GM18508 (cell line): ENCODE measurements around the gene IQUB.
"Not testable (repeated sequence)": the region's sequence is repeated elsewhere in the genome, so short reads cannot be mapped to it uniquely, and the experiment has no call there.

Source experiments
- ATAC-seq: cut with Tn5 transposase; IDR thresholded peaks from one replicate; pipeline ENCODE4 v1.9.1; 2021; ENCODE audit warnings: moderate number of reproducible peaks; ENCODE audit not compliant: insufficient read depth, unreplicated experiment

The IQUB gene

DNA sequence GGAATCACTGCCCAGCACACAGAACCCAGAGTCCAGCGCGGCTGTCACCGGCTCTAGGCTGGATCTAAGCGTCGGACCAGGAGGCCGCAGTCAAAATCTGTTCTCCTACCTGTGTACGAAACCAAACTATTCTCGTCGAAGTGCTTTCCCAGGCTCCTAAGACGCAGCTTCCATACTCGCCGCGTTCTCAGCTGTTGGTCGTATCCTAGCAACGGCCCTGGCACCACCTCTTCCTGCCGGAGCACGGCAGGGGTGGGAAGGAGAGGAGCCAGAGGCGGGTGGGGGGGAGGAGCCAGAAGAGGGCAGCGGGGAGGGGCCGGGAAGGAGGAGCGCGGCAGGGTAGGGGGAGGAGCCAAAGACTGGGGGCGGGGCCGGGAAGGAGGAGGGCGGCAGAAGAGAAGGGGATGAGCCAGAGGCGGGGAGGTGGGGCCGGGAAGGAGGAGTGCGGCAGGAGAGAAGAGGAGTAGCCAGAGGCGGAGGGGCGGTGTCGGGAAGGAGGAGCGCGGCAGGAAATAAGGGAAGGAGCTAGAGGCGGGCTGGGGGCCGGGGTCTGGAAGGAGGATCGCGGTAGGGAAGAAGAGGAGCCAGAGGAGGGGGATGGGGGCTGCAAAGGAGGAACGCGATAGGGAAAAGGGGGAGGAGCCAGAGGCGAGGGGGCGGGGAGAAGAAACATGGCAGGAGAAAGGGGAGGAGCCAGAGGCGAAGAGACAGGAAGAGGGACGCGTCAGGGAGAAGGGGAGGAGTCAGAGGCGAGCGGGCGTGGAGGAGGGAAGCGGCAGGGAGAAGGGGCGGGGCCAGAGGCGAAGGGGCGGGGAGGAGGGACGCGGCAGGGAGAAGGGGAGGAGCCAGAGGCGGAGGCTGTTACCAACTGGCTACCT lies at the start of gene IQUB:
Gene IQUB, minus strand, starts transcription at position 213 of the 878 bp plus-strand sequence. CDS start 22,255 bp downstream, outside the sequence.
- ATAC-seq = peak; percentile 43

DNA sequence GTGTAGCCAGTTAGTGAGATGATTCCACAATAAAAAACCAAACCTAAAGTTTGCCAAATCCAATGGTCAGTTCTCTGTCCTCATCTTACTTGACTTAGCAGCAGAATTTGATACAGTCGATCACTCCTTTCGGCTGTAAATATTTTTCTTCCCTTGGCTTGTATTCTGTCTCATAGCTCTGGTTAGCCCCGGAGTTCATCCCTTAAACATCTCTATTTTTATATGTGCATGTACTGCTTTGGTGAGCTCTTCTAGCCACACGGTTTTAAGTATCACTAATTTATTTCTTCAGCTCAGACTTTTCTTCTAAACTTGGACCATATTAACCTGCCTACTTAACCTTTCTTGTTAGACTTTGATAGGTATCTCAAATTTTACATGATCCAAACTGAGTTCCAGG lies 49.4 kb upstream of the IQUB start:
- no peak for ATAC-seq

DNA sequence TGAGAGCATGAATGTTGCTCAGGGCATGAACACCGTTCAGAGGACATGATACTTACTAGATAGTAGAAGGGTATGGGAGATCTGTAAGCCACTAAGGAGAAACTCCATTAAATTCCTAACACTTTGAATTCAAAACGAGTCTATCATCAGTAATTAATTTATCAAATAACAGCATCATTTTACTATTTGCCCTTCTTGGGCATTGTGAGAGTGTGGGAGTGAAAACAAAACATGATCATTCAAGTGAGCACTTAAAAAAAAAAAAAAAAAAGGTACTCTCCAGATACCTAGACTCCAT lies 46.7 kb upstream of the IQUB start:
- no peak for ATAC-seq

DNA sequence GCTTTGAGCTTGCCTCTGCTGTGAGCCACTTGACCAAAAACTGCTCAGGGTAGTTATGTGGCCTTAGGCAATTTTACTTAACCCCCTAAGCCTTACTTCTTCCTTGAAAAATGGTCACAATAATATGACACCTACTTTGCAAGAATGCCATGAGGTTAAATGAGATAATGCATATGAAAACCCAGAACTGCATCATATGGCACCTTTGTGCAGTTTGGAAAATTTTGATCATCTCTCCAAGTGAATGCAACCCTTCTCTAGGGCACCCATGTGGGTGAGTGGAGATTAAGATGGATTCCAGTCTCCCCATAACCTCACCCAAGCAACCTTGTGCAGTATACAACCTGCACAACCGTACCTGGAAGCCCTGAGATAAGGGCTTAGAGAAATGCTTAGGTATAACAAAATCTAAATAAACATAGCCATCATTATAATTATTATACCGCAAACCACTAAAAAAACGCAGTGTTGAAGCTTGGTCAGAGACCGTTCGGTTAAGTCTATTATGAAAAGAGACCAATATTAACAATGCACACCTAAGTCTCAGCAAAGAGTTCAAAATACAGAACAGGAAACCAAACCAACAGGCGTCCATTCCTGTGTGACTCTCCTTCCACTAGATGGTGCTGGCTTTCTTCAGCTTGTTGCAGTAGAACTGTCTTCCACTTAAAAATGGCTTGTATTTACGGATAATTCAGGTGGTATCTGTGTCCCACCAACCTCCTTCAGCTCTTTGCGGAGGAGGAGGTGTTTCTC lies 46.2 kb upstream of the IQUB start:
- peak; percentile 82 for ATAC-seq

DNA sequence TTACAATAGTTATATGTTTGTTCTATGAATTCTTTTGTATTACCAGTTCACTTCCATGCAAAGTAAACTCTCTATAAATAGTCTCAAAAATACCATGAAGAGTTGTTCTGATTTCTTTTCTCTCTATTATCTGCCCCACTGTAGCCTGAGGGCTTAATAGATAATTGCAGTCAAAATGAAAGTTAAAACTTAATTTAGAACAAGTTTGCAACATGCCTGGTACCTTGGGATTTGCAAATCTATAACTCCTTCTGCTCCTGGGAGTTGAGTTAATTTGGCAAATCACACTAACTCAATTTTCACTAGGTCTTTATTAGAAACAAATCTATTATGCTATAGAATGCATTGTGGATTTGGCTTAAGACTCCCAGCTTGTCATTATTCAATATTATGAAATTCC lies 45.0 kb upstream of the IQUB start:
- no peak for ATAC-seq

DNA sequence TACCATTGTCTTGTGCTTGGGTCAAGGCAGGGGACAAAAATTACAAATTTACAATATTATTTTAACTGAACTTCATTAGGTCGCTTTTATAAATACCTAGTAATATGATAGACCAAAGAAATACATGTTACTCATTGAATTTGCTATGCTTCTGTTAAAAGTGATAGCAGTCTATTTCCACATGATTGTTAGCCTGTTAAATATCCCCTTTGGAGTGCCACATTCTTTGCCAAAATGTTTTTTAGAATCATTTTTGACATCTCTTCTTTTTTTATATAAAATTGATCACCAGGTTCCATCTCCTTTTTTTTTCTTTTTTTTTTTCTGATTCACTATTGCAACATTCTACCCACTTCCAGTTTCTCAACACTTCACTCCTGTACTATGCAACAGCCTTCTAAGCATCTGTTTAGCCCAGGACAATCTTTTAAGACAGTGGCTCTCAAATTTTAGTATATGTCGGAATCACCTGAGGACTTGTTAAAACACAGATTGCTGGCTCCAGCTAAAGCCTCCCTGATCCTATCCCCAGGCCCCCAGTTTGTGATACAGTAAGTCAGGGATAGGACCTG lies 39.6 kb upstream of the IQUB start:
- ATAC-seq = no peak

DNA sequence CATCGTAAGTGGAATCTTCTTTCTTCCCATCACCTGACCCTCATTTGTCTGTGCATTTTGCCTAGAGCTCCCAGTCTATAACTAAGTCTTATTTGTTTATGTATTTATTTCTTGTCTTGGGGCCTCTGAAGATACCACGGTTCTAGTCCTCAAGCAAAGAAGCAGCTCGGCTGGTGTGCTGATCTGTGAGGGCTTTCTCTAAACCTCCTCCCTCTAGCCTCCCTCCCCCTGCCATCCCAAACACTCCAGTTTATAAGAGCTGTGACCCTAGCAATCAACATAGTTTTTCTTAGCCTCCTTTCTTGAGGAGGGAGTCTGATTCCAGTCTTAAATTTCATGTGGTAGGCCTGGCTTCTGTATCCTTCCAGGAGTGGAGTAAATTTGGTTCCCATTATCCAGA lies 38.9 kb upstream of the IQUB start:
- ATAC-seq = no peak

DNA sequence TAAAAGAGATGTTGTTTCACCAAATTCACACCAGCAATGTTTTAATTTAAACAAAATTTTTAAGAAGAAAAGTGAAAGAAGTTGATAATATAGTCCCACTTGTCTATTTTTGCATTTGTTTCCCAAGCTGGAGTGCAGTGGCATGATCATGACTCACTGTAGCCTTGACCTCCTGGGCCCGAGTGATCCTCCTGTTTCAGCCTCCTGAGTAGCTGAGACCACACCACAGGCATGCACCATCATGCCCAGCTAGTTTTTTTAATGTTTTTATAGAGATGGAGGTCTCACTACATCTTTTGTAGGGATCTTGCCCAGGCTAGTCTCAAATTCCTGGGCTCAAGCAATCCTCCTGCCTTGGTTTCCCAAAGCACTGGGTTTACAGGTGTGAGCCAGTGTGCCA lies 37.3 kb upstream of the IQUB start:
- ATAC-seq = no peak

DNA sequence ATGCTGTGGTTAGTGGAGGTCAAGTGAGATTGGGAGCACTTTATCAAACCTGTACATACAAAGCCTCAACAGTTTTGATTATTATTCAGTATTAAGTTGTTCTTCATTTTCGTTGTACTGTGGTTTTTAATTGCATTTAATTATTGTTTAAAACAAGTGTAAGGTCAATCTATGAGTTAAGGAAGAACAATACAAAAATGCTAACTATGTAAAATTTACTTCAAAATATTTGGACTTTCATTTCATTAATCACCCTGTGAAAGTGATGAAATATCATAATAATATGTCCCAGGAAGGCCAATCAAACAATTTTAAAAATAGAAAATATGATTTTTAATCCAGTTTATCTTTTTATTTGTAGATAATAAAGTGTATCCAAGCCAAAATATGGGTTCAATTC lies 36.8 kb upstream of the IQUB start:
- no peak for ATAC-seq

DNA sequence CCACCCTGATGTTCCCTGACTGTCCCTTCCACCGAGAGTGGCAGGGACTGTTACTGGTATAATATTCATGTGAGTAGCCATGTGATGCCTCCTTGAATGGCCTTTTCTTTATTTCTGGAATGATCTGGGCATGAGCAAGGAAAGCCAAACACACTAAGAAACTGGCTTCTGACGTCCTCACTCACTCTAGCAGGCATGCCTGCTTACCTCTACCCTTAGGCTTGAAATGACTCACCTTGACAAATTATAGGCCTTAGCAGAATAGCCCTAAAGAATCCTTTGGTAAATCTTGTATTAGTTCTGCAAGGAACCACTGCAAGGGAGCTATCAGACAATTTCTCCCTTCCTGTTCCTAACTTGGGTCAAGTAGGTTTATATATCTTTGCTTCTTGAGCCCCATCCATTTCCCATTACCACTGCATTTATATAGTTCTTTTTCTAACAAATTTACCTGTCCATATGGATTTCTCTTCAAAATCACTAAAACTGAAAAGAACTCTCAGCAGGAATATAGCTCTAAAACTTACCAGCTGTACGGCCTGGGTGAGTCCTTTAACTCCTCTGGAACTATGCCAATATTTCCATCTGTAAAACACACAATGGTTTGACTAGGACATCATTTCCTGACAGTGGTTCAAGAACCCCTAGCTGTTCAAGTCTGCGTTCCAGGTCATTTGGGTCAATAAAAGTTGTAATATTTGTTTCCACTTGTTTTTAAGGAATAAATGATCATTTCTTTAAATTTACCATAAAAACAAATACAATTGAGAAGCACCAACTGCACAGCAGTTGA lies 36.2 kb upstream of the IQUB start:
- ATAC-seq = no peak

DNA sequence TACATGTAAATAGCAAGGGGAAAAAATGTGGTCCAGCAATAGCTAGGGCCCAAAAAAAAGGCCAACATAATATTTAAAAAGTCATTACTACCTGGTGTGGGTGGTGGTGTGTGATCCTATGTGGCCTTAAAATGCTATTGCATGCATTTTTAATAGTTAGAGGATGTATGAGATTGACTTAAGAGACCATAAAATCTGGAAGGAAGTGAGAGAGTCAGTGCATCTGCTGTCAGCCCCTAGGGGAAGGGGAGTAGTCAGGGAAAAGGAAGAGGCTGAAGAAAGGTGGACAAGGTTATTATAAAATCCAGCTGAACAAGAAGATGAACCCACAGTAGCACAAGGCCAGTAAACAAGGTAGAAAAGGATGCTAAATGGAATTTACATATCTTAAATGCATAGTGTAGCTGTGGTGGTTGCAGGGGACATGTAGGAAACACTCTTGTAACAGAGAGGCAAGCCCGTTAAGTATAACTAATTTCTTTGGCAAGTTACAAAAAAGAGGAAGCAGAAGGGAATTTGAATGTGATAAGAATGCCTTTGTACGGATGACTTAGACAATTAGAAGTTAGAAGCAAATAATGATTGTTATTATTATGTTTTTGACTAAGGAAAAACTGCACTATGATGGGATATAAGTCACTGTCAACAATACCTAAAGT lies 35.1 kb upstream of the IQUB start:
- ATAC-seq = no peak

DNA sequence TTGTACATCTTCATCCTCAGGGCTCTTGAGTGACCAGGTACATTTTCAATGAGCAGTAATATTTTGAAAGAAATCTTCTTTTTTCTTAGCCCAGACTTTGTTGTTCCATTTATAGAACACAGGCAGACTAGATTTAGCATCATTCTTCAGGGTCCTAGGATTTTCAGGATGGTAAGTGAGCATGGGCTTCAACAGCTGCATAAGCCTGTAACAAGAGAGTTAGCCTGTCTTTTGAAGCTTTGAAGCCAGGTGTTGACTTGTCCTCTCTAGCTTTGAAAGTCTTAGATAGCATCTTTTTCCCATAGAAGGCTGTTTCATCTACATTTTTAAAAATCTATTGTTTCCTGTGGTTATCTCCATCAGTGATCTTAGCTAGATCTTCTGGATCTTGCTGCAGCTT lies 27.7 kb upstream of the IQUB start:
- no peak for ATAC-seq

DNA sequence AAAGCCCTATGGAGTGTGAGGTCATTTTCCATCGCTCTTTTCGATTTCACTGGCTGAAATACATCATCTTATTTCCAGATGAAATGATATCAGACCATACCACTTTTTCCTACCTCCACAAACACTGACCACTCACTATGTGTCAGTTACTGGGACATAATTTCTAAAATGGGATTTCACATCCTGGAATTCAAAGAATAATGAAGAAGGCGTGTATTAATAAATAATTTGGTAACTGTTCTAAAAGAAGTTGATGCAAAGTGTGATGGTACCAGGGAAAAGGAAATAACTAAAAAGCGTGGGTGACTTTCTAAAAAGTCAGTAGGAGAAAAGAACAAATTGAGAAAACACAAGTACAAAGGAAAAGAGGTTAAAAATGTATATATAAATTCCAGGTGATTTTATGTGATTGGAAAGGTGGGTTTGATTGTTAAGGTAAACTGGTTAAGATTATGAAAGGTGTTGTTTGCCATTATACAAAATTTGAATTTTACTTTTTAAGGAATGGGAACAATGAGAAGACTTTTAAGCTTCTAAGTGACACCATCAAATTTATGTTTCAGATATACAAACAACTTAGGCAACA lies 24.0 kb upstream of the IQUB start:
- no peak for ATAC-seq

DNA sequence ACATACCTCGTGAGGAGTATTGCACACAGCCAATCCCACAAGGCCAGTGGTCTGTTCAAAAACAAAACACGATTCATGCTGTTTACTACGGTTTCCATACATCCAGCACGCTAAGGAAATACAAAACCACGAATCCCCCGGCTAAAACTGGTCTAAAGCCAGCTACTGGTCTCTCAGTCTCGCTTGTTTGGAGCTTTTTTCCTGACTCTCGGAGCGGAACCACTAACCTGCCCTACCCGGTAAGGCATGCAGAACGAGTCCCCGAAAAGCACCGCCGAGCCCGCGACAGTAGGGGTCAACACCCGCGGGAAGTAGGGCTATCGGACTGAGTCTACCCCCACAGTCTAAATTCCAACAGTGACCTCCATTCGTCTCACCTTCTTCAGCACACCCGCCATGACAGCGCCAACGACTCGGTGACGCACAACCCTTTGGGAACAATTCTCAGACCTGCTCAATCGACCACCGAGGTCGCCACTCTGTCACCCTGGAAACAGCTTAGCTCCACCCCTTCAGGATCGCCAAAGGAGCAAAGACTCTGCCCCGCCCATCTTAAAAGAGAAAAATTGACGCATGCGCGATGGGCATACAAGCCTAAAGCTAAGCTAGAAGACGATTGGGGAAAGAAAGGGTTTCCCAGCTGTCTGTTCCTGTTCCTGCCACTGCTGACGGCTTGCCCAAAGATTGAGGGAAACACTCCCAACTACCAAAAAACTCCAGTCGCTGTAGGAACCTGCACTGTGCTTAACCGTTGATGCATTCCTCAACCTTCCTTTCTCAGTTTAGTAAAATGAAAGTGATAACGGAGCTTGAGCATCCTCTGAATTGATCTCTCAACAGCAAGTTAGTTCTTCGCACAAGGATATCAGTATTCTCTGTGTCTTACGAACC lies 23.2 kb upstream of the IQUB start, which contains the start of gene NDUFA5:
Gene NDUFA5, minus strand, starts transcription at position 421 of the 891 bp plus-strand sequence. Its CDS starts 23 bp downstream, at position 398.
- peak; percentile 91 for ATAC-seq

DNA sequence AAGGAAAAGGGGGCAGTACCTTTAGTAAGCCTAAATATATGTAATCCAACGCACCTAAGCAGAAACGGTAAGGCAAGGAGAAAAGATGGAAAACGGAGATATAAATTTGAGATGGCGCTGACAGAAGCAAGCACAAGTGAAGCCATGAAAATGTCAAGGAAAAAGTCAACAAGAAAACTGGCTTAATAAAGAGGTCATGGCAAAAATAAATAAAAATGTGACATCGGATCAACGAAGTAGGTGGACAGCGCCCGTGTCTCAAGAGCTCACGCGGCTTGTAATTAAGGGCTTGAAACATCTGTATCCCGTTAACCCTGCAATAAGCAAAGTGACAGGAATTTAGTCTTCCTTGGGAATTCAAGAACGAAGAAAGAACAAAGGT lies 22.6 kb upstream of the IQUB start:
- ATAC-seq = no peak

DNA sequence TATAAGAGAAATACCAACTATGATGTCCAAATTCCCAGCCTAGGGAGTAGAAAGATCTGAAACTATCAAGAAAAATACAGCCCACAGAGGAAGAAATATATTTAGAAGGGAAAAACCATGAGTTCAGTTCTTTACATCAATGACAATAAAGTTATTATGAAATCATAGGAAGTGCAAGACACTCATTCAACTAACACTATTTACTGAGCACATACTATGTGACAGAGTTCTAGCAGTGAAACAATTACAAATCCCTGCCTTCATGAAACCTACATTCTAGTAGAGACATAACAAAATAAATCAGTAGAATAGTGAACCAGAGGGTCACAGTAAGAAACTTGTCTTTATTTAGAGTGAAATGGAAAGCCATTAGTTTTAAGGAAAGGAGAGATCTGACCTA lies 21.1 kb upstream of the IQUB start:
- no peak for ATAC-seq

DNA sequence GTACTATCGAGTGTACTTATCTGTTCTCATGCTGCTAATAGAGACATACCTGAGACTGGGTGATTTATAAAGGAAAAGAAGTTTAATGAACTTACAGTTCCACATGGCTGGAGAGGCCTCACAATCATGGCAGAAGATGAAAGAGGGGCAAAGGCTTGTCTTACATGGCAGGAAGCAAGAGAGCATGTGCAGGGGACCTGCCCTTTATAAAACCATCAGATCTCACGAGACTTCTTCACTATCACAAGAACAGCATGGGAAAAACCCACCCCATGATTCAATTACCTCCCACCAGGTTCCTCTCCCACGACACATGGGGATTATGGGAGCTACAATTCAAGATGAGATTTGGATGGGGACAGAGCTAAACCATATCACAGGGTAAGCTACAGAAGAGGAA lies 18.8 kb upstream of the IQUB start:
- no peak for ATAC-seq

DNA sequence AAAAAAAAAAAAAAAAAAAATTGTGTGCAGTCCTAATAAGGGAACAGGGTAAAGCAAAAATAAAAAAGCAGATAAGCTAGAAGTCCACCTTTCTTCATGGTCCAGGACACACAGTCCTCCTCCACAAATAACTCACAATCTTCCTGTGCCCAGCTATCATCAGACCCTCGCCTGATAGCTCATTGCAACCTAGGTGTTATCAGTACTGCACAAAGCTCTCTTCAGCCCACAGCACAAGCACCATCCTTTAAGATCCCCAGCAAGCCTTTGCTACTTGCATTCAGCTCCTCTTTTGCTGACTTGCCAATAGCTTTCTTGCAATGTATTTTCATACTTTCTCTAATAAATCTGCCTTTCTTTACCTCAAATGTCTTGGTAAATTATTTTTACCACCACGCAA lies 18.2 kb upstream of the IQUB start:
- no peak for ATAC-seq

DNA sequence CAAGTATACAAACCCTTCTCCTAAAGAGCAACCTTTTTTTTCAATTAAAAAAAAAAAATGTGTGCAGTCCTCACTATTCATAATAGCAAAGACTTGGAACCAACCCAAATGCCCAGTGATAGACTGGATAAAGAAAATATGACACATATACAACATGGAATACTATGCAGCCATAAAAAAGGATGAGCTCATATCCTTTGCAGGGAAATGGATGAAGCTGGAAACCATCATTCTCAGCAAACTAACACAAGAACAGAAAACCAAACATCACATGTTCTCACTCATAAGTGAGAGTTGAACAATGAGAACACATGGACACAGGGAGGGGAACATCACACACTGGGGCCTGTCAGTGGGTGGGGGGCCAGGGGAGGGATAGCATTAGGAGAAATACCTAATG lies 17.7 kb upstream of the IQUB start:
- not testable (repeated sequence) for ATAC-seq
